ENCODE data around the gene FIBCD1.

- TF ChIP-seq CTCF (IDR thresholded peaks at IDR 0.05) (no peak), POLR2A (IDR thresholded peaks at IDR 0.05) (no peak)
These were observed 4.7 kb upstream of the FIBCD1 start for GRCh38 chr9:130943777-130944176.
